GM13977 (cell line): ENCODE measurements around the gene CDH7.

Experiments
- DNase-seq: peaks from one replicate; pipeline ENCODE4 v3.0.0; 2012; ENCODE audit warnings: low spot score
- in situ Hi-C: fragments of 300-500 bp; cut with MboI; formaldehyde crosslinking; loops from one replicate; pipeline ENCODE4 v1.12.0; 2022; ENCODE audit warnings: low sequenced_read_pairs, low pct_unique_long_range_greater_than_20kb, mixed read lengths, inconsistent platforms; ENCODE audit not compliant: unreplicated experiment
- TF ChIP-seq, protein P1 (sequence below): IDR thresholded peaks from 2 replicates; pipeline ENCODE4 v1.5.1; 2012; ENCODE audit warnings: mild to moderate bottlenecking, control low read depth; ENCODE audit not compliant: insufficient read depth; ENCODE audit errors: extremely low read depth, missing control alignments

The CDH7 gene

DNA sequence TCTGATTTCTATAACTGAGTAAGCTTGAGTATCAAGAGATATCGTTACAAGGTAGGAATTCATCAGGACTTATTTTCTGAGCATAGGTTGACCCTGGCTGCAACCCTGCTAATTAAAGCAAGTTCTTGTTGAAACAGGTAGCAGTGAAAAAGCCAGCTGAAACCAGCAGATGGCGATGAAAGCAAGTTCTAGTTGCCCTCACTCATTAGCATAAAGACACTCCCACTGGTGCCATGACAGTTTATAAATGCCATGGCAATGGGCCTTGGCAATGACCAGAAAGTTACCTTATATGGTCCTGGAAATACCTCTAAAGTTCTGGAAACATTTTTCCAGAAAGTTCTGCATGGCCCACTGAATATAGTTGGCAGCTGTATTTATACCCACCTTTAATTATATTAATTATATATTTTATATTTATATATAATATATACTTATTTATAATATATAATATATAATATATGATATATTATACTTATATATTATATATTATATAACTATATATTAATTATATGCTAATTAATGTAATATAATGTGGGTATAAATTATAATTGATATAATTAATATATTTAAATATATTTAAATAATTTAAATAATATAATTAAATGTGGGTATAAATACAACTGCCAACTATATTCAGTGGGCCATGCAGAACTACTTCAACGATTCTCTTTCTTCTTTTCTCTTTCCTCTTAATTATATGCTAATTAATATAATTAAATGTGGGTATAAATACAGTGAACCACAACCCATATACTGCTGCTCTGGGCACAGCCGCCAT, 188.0 kb downstream of the CDH7 start:
- TF ChIP-seq, protein P1, sequence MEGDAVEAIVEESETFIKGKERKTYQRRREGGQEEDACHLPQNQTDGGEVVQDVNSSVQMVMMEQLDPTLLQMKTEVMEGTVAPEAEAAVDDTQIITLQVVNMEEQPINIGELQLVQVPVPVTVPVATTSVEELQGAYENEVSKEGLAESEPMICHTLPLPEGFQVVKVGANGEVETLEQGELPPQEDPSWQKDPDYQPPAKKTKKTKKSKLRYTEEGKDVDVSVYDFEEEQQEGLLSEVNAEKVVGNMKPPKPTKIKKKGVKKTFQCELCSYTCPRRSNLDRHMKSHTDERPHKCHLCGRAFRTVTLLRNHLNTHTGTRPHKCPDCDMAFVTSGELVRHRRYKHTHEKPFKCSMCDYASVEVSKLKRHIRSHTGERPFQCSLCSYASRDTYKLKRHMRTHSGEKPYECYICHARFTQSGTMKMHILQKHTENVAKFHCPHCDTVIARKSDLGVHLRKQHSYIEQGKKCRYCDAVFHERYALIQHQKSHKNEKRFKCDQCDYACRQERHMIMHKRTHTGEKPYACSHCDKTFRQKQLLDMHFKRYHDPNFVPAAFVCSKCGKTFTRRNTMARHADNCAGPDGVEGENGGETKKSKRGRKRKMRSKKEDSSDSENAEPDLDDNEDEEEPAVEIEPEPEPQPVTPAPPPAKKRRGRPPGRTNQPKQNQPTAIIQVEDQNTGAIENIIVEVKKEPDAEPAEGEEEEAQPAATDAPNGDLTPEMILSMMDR: peak; percentile 50
- in situ Hi-C loops: no loop called here
- peak; percentile 13 for DNase-seq
